GM04504 (cell line): ENCODE data around the gene TRIM68.
A peak's percentile ranks its signal among the peaks of the same experiment; 100 is the strongest.

Experiments used
- DNase-seq: peaks from one replicate; pipeline ENCODE4 v3.0.0-alpha.2; 2012; ENCODE audit warnings: low read depth

Gene TRIM68

GRCh38 chr11:4607781-4608666 lies at the start of gene TRIM68:
Gene TRIM68 (minus strand): TSS chr11:4608231. CDS start chr11:4605504, 2,727 bp downstream.
- DNase-seq: peak; percentile 93

GRCh38 chr11:4654635-4655369 lies 46.8 kb upstream of the TRIM68 start:
- DNase-seq: no peak

DNA sequence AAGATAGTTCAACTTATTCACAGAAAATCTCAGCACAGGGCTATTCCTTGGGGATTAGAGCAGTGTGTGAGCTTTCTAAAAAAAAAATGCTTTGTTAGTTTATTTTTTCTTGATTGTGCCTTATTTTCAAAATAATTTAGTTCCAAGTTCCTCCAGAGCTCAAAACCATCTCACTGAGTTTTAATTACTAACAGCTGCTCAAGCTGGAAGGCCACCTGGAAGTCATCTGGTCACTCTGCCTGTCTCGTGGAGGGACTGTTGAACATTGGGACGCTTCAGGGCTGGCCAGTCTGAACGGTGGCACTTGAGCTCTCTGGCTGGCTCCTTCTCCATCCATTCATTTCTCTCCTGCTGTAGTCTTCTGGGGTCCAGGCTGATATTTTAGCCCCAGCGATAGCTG lies 39.7 kb upstream of the TRIM68 start:
- DNase-seq: no peak

- DNase-seq: no peak
Observed at GRCh38 chr11:4645974-4646373, 37.9 kb upstream of the TRIM68 start.

GRCh38 chr11:4644233-4644632 lies 36.2 kb upstream of the TRIM68 start:
- no peak for DNase-seq

GRCh38 chr11:4643682-4644081 lies 35.7 kb upstream of the TRIM68 start, which contains the start of gene OR51E1:
Gene OR51E1 (plus strand): TSS chr11:4643982. CDS start chr11:4652527, 8,545 bp downstream.
- no peak for DNase-seq

GRCh38 chr11:4643076-4643475 lies 35.0 kb upstream of the TRIM68 start:
- DNase-seq: no peak

GRCh38 chr11:4642043-4642442 lies 34.0 kb upstream of the TRIM68 start:
- no peak for DNase-seq

DNA sequence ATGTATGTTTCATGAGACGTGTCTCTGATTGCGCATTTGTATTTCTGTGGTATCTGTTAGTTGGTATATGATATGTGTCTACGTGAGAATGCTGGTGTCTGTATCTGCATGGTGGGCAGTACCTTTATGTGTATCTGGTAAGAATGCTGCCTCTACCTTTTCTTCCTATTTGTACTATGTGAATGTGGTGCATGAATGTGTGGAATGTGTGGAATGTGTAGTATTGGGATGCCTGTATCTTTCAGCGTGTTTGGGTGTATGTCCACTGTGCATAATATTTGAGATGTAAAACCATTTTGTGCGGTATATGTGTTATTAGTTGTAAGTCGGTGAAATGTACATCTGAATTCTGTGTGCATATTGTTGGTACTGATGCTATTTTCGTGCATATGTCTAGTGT lies 33.5 kb upstream of the TRIM68 start:
- no peak for DNase-seq

- no peak for DNase-seq
Observed at GRCh38 chr11:4639931-4640330, 31.9 kb upstream of the TRIM68 start.

DNA sequence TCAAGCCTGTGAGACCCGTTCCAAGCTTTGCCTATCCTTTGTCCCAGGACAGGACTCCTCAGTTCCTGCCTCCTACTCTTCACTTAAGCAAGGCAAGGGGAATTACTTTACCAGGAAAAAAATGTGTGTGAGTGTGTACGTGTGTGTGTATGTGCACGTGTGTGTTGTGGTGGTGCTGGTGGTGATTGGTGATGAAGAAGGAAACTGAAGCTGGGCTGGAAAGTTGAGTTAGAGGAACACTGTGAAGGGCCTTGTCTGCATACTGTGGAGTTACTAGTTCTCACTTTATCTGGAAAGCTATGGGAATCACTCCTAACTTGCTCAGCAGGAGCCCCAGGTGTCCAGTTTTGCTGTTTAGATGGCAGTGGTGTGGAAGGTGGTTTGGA lies 29.6 kb upstream of the TRIM68 start:
- DNase-seq: no peak

GRCh38 chr11:4636962-4637661 lies 29.1 kb upstream of the TRIM68 start, which contains the start of gene OR51D1:
Gene OR51D1 (plus strand): TSS chr11:4637477. CDS start chr11:4639791, 2,314 bp downstream.
- DNase-seq: peak; percentile 32

DNA sequence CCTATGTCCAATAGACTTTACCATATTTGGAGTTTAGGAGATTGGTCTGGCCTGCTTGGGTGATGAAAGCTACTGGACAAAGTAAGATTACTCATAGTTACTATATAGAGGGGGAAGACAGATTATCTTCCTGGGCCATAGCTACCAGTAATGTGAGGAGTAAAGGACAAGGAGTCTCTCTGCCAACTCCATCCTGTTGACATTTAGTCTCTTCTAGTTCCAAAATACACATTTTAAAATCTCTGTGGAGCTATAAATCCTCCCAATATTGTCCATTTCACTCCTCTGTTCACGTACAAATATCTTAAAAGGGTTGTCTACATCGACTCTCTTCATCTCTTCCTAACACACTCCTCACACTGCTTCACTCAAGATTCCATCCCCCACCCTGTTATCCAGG lies 28.1 kb upstream of the TRIM68 start:
- DNase-seq: no peak

DNA sequence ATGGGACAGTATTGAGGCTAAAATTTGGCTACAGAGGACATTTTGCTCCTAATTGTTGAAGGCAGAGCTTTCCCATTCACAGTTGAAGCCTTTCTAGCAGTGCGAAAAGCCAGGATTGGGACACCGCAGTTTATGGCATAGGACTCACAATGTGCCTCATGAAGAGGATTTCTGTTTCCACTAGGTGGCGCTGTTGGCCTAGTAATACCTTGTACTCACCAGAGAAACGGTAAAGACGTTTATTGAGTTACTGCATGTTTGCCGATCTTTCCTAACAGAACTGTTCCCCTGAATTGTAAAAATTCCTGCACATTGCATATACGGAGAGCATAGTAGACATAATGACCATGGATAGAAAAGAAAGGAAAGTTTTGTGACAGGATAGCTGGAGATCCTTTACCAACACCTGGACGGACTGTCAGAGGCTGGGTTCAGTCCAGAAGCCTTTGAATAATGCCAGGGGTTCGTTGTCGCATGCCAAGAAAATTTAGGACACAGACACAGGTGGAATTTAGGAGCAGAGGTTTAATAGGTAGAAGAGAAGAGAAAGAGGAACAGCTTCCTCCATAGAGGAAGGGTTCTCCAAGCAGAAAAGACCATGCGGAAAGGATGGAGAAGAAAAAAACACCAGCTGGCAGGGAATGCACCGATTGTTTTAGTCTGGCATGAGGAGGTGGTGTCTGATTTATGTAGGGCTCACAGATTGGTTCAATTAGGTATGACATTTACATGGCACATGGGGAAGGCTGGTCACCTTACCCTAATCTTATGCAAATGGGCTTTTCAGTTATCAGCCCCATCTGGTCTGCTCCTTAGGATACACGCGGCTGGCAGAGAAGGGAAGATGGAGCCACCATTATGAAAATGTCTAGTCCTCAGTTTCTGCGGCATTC lies 18.4 kb upstream of the TRIM68 start:
- DNase-seq: peak; percentile 28

DNA sequence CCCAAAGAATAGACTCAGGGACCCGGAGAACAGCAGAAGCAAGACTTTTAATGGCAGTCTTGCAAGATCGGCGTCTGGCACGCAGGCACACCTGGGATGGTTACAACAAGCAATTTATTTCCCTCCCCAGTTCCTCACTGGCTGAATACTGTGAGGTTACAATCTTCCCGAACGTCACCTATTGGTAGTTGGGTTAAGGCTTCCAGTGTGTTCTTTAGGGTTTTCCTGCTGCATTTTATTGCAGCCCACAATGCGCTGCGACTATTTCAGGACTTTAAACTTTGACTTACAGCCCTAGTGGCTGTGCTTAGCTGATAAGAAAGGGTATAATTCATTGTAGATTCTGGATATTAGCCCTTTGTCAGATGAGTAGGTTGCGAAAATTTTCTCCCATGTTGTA lies 11.5 kb upstream of the TRIM68 start:
- no peak for DNase-seq

GRCh38 chr11:4615856-4616444 lies 7.9 kb upstream of the TRIM68 start:
- no peak for DNase-seq

GRCh38 chr11:4611986-4612385 lies 4.0 kb upstream of the TRIM68 start:
- no peak for DNase-seq

DNA sequence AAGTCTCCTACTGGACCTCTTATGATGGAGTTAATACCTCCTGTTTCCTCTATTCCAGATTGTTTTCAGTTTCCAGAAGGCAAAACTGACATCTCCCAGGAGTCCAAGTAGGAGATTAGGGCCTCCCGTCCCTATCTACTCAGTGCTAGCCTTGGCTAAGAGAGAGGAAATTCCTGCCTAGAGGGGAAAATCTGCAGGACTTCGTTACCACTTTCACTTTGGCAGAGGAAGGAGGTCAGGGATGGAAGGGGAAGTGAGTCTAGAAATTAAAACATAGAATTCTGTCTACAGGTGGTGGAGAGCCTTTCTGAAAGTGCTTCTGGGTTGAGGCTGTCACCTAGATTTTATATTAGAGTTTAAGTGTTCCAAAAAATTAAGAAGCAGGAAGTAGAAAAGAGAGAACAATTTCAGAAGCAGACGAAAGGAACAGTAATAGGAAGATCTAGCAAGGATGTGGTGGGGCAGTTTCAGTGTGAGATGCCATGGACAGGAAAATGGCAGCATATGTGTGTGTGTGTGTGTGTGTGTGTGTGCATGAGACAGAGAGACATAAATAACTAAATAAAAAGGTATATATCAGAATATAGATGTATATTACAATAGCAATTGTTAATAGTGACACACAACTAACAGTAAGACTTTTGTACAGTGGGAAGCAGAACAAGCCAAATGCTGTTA lies 2.4 kb upstream of the TRIM68 start:
- DNase-seq: no peak

DNA sequence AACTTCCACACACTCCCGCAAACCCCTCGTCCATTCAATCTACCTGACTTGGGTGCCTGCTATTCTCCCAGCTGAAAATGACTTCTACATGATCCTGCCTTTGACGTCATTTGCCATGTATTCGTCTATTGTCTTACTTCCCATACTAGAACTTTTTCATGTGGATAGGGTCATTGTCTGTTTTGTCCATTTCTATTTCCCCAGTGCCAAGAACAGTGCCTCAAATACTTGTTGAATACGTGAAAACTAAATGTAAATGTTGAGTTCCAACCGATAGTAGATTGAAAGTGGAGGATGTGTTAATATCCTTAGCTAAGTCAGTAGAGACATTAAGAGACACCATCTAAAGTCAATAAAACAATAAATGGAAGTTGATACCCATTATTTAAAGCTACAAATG lies 935 bp downstream of the TRIM68 start:
- DNase-seq: no peak

DNA sequence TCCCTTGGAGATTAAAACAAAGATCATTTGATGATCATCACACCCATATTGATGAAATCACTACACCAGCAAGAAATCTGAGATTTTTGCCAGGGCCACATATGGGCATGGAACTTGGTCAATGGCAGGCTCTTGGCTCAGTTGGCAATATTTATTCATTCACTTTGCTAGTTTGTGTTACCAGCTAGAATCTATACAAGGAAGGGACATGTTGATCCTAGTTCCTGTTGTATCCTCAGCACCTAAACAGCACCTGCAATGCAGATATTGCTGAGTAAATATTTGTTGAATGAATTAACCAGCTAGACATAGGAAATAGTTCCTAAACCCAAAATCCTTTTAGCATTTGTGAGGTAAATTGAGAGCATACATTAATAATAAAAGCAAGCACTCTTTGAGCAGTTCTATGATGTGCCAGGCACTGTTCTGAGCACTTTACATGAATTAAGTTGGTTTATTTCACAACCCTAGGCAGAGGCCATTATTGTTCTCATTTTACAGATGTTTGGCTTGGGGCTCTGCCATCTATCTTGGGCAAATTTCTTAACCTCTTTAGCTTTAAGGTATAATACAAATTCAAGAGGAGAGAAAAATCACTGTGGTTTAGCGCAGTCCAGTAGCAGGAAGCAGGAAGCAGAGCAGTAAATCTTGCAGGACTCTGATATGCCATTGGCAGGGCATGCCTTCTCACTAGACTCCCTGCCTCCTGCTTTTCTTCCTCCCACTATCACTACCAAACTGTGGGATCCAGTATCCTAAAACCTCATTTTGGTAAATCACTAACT lies 1.6 kb downstream of the TRIM68 start:
- DNase-seq: no peak
